ENCODE results near the gene RPS3.
"Not testable (repeated sequence)": the region's sequence is repeated elsewhere in the genome, so short reads cannot be mapped to it uniquely, and the experiment has no call there.

Gene RPS3

DNA sequence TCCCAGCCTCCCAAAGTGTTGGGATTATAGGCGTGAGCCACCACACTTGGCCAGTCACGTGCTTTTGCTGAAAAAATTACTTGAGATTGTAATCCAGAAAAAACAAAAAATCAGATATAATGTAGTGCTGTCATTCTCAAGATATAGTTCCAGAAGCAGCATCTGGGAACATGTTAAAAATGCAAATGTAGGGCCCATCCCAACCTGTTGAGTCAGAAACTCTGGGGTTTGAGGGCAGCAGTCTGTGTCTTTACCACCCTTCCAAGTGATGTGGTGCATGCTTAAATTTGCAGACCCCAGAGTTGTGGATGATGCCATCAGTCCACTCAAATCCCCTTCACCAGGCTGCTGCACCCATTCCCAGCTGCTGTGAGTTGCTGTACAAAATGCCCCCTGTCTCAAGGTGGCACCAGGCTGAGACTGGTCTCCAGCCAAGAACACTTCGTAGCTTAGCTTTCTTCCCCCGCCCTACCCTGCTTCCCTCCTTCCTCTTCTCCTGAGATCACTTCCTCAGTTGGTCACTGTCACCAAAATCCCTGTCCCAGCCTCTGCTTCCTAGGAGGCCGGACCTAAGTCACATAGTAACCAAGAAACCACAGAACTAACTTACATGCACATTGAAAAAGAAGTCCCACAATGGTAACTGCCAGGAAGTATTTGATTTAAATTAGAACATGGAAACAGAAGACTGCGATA, 29.6 kb upstream of the RPS3 start:
- no peak for TF ChIP-seq JUND (IDR thresholded peaks at IDR 0.05; ENCODE audit: low read depth)
- in situ Hi-C loops (cut with HindIII; ENCODE audit: low pct_unique_long_range_greater_than_20kb, low sequenced_read_pairs) = no loop called here
- DNase-seq (ENCODE audit: low read depth in 1 of 2, low spot score in 1 of 2) = no peak

DNA sequence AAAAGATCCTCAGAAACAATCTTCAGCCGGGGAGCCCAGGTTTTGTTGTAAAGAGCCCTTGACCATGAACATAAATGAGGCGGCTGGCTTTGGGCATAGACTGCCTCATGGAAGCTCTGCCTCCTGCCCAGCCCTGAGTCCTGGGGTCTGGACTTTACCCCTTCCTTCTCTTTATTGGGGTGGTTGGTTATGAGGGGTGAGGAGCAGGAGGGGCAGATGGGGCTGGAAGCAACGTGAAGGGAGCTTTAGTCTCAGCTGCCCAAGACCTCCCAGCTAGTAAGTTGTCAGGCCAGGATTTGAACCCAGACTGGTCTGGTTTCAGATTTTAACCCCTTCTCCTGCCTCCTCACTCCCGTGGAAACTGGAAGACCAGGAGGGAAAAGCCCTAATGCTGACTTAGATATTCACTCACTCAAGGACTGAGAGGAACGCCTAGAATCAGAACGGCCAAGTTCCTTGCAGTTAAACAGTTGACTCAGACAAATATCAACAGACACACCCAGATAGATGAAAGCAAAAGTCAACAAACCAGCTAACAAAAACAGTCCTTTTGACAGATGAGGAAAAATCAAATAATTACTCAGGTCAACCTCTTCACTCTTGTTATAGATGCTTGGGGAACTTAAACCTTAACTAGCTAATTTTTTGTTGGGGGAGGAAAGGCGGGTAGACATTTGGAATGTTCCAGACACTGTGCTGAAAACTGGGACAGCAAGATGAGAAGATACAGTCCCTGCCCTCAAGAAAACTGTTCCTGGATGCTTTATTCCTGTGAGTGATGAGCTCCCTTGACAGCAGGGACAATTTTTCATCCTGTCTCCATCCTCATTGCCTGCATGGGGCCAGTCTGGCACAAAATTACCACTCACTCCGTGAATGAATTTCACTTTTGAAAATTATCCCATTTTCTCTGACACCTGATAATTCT, 27.1 kb upstream of the RPS3 start:
- DNase-seq (ENCODE audit: low read depth in 1 of 2, low spot score in 1 of 2) = peak in 1 of 2 experiments; percentile 59
- TF ChIP-seq JUND (IDR thresholded peaks at IDR 0.05; ENCODE audit: low read depth) = no peak
- in situ Hi-C loops (cut with HindIII; ENCODE audit: low pct_unique_long_range_greater_than_20kb, low sequenced_read_pairs) = no loop called here

DNA sequence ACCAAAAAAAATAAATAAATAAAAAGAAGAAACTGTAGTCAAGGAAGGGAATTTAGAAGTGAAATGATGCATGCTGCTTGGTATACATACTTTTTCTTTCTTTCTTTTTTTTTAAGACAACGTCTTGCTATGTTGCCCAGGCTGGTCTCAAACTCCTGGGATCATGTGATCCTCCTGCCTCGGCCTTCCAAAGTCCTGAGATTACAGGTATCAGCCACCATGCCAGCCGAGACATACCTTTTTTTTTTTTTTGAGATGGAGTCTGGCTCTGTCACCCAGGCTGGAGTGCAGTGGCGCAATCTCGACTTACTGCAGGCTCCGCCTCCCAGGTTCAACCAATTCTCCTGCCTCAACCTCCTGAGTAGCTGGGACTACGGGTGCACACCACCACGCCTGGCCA, 26.1 kb upstream of the RPS3 start:
- no peak for DNase-seq (ENCODE audit: low read depth in 1 of 2, low spot score in 1 of 2)
- TF ChIP-seq JUND (IDR thresholded peaks at IDR 0.05; ENCODE audit: low read depth) = no peak
- in situ Hi-C loops (cut with HindIII; ENCODE audit: low pct_unique_long_range_greater_than_20kb, low sequenced_read_pairs) = no loop called here

DNA sequence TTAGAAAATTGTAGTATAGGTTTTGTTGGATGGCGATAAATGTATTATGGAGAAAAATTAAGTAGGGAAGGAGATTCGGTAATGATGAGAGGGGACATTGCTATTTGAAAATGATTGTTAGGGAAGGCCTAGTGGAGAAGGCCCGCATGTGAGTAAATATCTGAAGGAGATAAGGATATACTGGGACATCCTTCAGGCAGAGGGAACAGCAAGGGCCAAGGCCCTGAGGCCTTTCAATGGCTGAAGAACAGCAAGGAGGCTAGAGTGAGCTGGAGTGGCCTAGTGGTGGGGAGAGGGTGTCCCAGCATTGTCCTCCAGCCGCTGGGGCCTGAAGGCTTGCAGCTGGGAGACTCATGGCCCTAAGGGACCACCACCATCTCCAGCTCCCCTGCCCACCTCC, 24.7 kb upstream of the RPS3 start:
- in situ Hi-C loops (cut with HindIII; ENCODE audit: low pct_unique_long_range_greater_than_20kb, low sequenced_read_pairs) = no loop called here
- TF ChIP-seq JUND (IDR thresholded peaks at IDR 0.05; ENCODE audit: low read depth) = no peak
- DNase-seq (ENCODE audit: low read depth in 1 of 2, low spot score in 1 of 2) = no peak

DNA sequence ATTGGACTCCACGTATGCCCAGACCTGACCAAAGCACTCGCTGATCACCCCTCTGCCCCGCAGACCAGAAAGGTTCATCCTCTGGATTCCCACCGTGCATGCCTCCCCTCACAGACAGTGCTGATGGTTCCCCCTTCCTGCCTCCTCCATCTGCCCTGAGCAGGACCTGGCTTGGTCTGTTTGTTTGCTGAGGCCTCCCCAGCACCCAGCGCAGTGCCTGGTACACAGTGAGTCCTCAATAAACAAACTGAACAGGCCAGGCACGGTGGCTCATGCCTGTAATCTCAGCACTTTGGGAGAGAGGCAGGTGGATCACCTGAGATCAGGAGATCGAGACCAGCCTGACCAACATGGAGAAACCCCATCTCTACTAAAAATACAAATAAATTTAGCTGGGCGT, 23.7 kb upstream of the RPS3 start:
- peak in 1 of 2 experiments; percentile 35 for DNase-seq (ENCODE audit: low read depth in 1 of 2, low spot score in 1 of 2)
- in situ Hi-C loops (cut with HindIII; ENCODE audit: low pct_unique_long_range_greater_than_20kb, low sequenced_read_pairs) = no loop called here
- TF ChIP-seq JUND (IDR thresholded peaks at IDR 0.05; ENCODE audit: low read depth) = no peak

DNA sequence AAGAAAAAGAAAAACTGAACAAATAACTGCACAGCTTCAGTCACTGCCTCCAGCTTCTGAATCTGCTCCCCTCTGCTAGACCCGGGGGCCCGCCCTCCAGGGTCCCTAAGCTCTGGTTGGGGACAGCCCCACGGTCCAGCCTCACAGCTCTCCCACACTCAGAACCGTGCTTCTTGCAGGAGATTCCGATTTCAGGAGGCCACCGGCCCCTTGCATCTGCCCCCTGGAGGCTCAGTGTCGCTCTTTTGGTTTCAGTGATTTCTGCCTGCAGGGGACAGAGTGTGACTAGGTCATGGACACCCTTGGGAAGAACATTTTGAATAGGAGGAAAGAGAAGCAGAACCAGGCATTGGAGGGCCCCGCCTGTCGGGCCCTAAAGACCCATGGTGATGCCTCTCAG, 23.1 kb upstream of the RPS3 start:
- no peak for TF ChIP-seq JUND (IDR thresholded peaks at IDR 0.05; ENCODE audit: low read depth)
- DNase-seq (ENCODE audit: low read depth in 1 of 2, low spot score in 1 of 2) = peak in 1 of 2 experiments; percentile 51
- in situ Hi-C loops (cut with HindIII; ENCODE audit: low pct_unique_long_range_greater_than_20kb, low sequenced_read_pairs) = no loop called here

DNA sequence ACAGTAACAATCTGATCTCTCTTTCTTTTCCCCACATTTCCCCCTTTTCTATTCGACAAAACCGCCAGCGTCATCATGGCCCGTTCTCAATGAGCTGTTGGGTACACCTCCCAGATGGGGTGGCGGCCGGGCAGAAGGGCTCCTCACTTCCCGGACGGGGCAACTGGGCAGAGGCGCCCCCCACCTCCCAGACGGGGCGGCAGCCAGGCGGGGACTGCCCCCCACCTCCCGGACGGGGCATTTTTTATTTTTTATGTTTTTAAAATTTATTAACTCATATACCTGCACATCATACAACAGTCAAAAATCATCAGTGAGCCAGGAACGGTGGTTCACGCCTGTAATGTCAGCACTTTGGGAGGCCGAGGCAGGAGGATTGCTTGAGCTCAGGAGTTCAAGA, 20.5 kb upstream of the RPS3 start:
- DNase-seq (ENCODE audit: low read depth in 1 of 2, low spot score in 1 of 2); in situ Hi-C loops (cut with HindIII; ENCODE audit: low pct_unique_long_range_greater_than_20kb, low sequenced_read_pairs): not testable (repeated sequence)

DNA sequence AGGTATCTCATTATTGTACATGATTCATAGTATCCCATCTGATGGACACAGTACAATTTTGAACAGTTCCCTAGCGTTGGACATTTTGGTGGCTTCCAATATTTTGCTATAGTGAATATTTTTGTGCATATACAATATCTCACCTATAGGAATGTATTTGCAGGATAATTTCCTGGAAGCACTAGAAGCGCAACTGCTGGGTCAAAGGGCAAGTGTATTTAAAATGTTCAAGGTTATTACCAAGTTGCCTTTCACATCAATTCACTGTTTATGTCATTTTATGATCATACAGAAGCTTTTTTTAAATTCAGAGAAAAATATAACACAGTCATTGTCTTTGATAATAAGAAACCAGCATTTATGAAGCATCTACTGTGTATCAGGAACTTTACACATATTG, 19.1 kb upstream of the RPS3 start:
- TF ChIP-seq JUND (IDR thresholded peaks at IDR 0.05; ENCODE audit: low read depth) = no peak
- no peak for DNase-seq (ENCODE audit: low read depth in 1 of 2, low spot score in 1 of 2)
- in situ Hi-C loops (cut with HindIII; ENCODE audit: low pct_unique_long_range_greater_than_20kb, low sequenced_read_pairs) = no loop called here

DNA sequence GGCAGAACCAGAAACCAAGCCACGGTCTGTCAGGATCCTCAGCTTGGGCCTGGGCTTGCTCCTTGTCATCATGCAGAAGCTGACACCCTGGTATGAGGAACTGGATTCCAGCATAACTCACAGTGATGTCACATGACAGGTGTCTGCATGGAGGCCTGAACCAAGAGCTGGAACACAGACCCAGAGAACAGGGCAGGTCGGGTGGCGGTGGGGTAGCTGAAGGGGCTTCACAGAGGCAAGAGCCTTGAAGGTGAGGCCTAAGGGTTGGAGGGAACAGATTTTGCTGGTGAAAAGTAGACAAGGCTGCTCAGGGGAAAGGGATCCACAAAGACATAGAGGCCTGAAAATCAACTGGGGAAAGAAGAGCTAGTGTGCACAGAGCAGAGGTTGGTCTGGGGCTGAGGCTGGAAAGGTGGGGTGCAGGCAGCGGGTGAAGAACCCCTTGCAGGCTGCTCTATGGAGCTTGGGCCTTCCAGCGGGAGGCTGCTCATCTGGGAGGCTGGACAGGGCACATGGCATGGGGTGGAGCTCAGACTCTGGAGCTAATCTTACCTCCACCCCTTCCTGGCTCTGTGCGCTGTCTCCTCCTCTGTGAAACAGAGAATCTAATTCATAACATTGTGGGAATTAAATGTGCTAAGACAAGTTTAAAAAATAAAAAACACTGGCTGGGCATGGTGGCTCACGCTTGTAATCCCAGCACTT, 18.4 kb upstream of the RPS3 start:
- peak; percentile 84 to 94 for DNase-seq (ENCODE audit: low read depth in 1 of 2, low spot score in 1 of 2)
- no peak for TF ChIP-seq JUND (IDR thresholded peaks at IDR 0.05; ENCODE audit: low read depth)
- in situ Hi-C loops (cut with HindIII; ENCODE audit: low pct_unique_long_range_greater_than_20kb, low sequenced_read_pairs) = no loop called here

DNA sequence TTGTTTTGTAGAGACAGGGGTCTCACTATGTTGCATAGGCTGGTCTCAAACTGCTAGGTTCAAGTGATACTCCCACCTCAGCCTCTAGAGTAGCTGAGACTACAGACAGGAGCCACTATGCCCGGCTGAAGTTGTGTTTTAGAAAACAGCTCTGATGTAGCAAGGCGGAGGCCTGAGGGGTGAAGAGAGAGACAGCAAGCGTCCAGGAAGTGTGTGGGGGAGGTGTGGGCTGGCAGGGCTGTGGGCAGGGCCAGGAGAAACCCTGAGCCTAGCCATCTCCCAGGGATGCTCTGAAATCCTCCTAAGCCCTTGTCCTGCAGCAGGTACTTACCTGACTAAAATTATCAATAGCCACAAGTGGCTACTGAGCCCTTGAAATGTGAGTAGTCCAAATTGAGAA, 16.1 kb upstream of the RPS3 start:
- no peak for TF ChIP-seq JUND (IDR thresholded peaks at IDR 0.05; ENCODE audit: low read depth)
- DNase-seq (ENCODE audit: low read depth in 1 of 2, low spot score in 1 of 2) = peak; percentile 58 to 75
- in situ Hi-C loops (cut with HindIII; ENCODE audit: low pct_unique_long_range_greater_than_20kb, low sequenced_read_pairs) = no loop called here

DNA sequence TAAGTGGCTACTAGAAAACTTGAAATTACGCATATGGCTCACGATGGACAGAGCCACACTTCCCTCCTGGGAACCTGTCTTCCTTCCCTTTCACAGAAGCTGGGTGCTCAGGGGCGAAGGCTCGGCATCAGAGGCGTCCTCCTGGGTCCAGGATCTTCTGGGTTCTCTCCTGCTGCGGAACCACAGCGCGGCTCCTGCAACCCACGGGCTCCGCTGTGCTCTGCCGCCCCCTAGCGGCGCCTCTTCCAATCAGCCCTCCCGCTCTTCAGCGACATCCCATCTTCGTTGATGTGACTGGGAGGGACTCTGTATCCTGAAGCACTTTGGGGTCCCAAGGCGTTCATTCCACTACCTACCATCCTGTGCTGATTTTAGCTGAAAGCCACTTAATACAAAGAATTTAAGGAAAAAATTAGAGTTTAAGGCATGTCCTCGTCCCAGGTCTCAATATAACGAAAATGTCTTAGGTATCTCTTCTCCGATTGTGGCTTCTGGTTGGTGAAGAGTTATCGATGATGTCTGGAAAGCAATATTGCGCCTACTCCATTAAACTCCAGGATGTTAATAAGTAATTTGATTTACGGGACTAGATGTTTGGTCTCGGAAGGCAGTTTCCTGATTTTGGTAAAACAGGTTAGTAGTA, 14.8 kb upstream of the RPS3 start:
- no peak for TF ChIP-seq JUND (IDR thresholded peaks at IDR 0.05; ENCODE audit: low read depth)
- in situ Hi-C loops (cut with HindIII; ENCODE audit: low pct_unique_long_range_greater_than_20kb, low sequenced_read_pairs) = no loop called here
- peak; percentile 82 to 87 for DNase-seq (ENCODE audit: low read depth in 1 of 2, low spot score in 1 of 2)

DNA sequence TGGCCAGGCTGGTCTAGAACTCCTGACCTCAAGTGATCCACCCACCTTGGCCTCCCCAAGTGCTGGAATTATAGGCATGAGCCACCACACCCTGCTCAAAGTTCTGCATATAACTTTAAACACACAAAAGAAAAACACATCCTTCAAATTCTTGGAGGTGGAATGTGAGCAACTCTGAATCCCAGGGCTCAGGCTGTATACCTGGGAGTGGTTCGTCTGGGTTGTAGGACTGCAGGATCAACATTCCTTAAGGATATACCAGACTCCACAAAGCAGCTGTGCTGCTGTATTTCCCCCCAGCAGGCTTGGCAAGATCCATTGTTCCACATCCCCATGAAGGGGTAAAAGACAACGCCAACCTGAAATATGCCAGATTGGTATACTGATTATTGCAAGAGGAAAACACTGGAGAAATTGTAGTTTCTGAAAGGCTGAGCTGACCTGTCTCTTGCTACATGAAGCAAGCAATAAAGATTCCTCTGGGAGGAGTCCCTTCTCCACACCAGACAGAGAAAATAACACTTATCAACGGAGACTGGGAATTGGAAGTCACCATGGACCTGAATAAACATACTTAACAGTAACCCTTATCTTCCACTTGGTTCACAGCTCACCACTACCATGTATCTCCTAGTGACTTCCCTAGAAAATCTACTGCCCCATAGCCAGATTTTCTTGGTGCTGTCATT, 12.2 kb upstream of the RPS3 start:
- no peak for TF ChIP-seq JUND (IDR thresholded peaks at IDR 0.05; ENCODE audit: low read depth)
- peak in 1 of 2 experiments; percentile 74 for DNase-seq (ENCODE audit: low read depth in 1 of 2, low spot score in 1 of 2)
- in situ Hi-C loops (cut with HindIII; ENCODE audit: low pct_unique_long_range_greater_than_20kb, low sequenced_read_pairs) = no loop called here

All from T47D (cell line).